GM12801 (cell line): ENCODE measurements around the gene FLYWCH2.

Experiments used
- TF ChIP-seq, protein P1 (sequence below): IDR thresholded peaks from one replicate; pipeline ENCODE4 v1.5.1; 2011; ENCODE audit warnings: control low read depth; ENCODE audit not compliant: insufficient read length; ENCODE audit errors: extremely low read depth

FLYWCH2 gene

DNA sequence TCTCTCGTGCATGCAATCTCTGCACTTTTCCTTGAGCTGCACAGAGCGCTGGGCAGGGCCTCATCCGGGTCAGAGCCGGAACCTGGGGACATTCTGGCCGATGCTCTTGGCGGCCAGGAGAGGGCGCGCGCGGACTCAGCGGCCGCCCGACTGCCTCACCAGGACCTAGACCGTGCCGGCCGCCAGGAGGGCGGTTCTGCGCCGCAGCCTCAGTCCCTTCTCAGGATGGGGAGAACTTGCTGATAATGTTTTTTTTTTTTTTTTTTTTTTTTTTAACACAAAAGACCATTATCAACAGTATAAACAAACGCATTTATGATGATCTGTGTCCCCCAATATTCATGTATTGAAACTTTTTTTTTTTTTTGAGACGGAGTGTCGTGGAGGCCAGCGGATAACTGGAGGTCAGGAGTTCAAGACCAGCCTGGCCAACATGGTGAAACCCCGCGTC, 8.1 kb upstream of the FLYWCH2 start:
- TF ChIP-seq, protein P1, sequence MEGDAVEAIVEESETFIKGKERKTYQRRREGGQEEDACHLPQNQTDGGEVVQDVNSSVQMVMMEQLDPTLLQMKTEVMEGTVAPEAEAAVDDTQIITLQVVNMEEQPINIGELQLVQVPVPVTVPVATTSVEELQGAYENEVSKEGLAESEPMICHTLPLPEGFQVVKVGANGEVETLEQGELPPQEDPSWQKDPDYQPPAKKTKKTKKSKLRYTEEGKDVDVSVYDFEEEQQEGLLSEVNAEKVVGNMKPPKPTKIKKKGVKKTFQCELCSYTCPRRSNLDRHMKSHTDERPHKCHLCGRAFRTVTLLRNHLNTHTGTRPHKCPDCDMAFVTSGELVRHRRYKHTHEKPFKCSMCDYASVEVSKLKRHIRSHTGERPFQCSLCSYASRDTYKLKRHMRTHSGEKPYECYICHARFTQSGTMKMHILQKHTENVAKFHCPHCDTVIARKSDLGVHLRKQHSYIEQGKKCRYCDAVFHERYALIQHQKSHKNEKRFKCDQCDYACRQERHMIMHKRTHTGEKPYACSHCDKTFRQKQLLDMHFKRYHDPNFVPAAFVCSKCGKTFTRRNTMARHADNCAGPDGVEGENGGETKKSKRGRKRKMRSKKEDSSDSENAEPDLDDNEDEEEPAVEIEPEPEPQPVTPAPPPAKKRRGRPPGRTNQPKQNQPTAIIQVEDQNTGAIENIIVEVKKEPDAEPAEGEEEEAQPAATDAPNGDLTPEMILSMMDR, result no peak

DNA sequence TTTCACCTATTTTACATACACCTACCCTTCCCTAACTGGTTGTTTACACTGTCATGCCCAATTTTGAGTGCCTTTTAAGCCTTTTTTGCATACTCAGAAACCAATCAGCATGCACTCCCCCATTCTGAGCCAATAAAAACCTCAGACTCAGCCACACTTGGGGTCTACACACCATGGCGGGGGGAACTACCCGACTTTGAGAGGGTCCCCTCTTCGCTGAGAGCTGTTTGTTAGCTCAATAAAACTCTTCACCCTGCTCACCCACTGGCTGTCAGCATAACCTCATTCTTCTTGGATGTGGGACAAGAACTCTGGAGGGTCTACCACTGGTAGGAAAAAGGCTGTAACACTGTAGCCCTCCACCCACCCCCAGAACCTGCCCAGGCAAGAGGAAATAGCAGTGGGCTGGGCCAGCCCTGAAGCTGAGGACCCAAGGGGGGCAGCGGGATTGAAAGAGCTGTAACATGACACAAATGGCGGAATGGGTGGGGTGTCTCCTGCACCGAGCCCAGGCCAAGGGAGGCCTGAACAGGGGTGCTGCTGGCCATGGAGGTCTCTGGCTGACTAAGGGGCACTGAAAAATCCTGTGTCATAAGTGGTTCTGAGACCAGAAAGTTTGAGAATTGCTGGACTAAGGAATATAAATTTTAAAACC, 3.0 kb upstream of the FLYWCH2 start:
- TF ChIP-seq, protein P1, result no peak

DNA sequence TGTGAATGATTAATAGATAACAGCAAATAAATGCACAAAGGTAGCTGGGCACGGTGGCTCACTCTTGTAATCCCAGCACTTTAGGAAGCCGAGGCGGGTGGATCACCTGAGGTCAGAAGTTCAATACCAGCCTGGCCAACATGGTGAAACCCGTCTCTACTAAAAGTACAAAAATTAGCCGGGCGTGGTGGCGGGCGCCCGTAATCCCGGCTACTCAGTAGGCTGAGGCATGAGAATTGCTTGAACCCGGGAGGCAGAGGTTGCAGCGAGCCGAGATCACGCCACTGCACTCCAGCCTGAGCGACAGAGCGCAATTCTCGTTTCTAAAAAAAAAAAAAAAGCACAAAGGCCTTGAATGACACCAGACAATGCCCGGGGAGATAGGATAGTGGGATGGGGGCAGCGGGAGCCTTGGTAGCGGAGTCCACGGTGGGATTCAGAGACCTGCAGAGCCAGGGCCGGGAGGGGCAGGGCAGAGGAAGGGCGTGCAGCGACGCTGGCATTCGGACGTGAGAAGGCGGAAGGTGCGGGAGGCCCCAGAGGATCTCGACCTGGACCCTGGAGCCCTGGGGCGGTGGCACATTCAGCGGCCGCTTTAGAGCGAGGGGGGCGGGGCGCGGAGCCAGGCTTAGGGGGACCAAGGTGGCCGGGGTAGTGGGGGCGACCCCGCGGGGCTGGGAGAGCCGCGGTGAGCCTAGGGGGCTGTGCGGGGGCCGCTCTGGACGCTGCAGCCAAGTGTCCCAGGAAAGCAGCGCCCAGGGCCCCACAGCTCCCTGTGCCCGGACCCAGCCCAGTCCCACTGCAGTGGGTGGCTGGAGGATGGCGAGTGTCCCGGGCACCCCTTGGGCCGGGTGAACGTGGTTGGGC, 999 bp upstream of the FLYWCH2 start:
- TF ChIP-seq, protein P1, result no peak

DNA sequence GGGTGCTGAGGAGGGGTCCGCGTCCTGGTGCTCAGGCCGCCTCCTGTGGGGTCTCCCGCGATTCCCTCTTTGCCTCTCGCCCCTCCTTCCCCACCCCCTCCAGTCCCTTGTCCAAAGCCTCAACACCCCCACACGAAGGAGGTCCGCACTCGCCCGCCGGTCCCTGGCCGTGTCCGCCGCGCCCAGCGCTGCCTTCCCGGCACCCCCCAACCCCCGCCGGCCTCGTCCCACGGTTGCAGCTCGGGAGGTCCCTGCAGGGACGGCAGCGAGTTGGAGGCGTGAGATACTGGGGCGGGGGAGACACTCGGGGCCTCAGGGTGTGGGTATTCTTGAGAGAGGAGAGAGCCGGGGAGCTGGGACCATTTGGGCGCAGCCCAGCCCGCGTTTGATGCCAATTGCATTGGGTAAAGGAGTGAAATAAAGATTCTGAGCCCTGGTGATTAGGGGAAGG, 468 bp downstream of the FLYWCH2 start:
- TF ChIP-seq, protein P1, result no peak

DNA sequence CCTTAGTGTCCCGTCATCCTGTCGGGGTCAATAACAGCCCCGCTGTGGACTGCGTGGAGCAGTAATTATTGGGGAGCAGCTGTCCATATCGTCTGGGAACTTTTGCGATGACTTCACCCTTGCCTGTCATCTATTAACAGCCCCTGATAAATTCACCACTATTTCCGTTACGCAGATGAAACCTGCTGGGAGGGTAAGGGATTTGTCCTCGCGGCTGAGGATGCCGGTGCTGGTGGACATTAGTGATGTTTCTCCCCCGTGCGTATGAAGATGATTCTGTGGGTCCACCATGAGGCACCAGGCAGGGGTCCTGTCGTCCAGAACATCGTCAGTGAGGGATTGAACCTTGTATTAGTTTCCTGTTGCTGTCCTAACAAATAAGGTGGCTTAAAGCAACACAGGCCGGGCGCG, 1.0 kb downstream of the FLYWCH2 start:
- TF ChIP-seq, protein P1, result no peak

DNA sequence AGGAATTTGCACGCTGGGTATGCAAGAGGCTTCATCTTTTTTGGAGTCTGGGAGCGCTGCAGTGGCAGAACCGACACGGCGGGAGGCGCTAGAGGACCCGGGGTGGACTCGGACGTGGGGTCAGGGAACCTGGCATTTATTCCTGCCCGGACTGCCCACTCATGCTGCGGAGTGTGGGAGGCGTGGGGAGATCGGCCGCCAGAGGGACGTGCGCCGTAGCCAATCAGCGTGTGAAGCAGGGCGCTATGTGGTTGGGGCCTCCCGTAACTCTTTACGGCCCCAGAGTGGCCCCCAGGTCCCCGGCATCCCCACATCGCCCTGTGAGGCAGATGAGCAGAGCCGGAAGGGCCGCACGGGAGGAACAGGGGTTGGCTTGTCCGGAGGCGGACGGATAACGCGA, 11.2 kb downstream of the FLYWCH2 start:
- TF ChIP-seq, protein P1, result no peak

DNA sequence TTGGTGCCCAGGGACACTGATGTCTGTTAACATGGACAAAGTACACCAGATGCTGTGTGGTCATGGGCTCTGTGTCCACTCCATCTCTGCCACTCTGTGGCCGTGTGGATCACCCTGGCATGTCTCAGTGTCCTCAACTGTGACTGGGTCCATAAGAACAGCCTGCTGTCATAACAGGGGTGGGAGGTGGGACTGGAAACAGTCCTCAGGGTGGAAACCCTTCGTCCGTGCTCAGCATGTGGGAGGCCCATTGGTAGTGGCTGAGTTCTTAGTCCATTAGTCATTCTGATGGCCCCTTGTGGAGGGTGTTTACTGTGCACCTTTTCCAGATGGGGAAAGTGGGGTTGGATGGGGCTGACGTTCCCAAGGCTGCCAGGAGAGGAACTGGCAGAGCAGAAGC, 12.8 kb downstream of the FLYWCH2 start:
- TF ChIP-seq, protein P1, result no peak
